ENCODE measurements around the gene DENND5B. TPM values are rescaled to one million over a fixed set of nuclear protein-coding genes. Genes with fewer than 3 reads are reported as not detected.

DENND5B gene
- polyA plus RNA-seq, 2 of the 4 experiments (the other 2 are of a cell fraction) = 15.5 to 55.2 TPM

- Histone ChIP-seq H3K9me3 (no peaks in the 10 kb centered on the region), H3K27ac (no peak overlapping the region), H3K4me1 (no peaks in the 10 kb centered on the region), H3K4me2 (no peak overlapping the region), H3K4me3 (no peak overlapping the region)
- peak in 1 of 2 experiments; percentile 45 for DNase-seq (ENCODE audit: low read depth in 1 of 2, low spot score in 1 of 2)
- POLR2A ChIA-PET = interaction anchor here (0.6 kb wide), 1 partner anchor 138 kb away, joined by 3 read pairs; no protein-coding TSS in a partner anchor
- TF ChIP-seq NFE2L2 (conservative IDR thresholded peaks at IDR 0.05; ENCODE audit: low read length) = no peak
- 0 out of 5 replicates have a peak, but pooled peaks of 1 of the 2 experiments have one; percentile 18 for TF ChIP-seq RAD21 (conservative IDR thresholded peaks at IDR 0.05 in 1 of 2, IDR thresholded peaks at IDR 0.05 in 1 of 2)
- no peak for TF ChIP-seq CTCF (IDR thresholded peaks at IDR 0.05)
- TF ChIP-seq PHF8 (IDR thresholded peaks at IDR 0.05; ENCODE audit: borderline replicate concordance, low read depth) = no peak
- TF ChIP-seq MAFK (IDR thresholded peaks at IDR 0.05; ENCODE audit: partially characterized antibody) = no peak
- WGBS (ENCODE audit: missing lambda C conversion rate) = 61% methylated on average over 5 of the region's 5 CpGs
- ATAC-seq = peak in 1 of 2 experiments; percentile 53; a peak in 3 of 6 replicates
- no peak for FAIRE-seq
- CTCF ChIA-PET = interaction anchor here (0.6 to 1.8 kb wide), 2 partner anchors 197 to 261 kb away, joined by 3 to 5 read pairs; no protein-coding TSS in a partner anchor
These were observed 9.3 kb upstream of the DENND5B start for GRCh38 chr12:31600252-31600651.

- no peak for DNase-seq (ENCODE audit: low read depth in 1 of 2, low spot score in 1 of 2)
- TF ChIP-seq MAX (IDR thresholded peaks at IDR 0.05) (no peak), TP53 (CRISPR knock-in tag; IDR thresholded peaks at IDR 0.05) (no peak), SMC3 (IDR thresholded peaks at IDR 0.05) (no peak), CTCF (IDR thresholded peaks at IDR 0.05) (no peak), CEBPB (IDR thresholded peaks at IDR 0.05) (no peak), RCOR1 (IDR thresholded peaks at IDR 0.05; ENCODE audit: low read depth, low read length) (no peak), HEYL (CRISPR knock-in tag; IDR thresholded peaks at IDR 0.05) (no peak), RFX5 (IDR thresholded peaks at IDR 0.05) (no peak), HOXB13 (CRISPR knock-in tag; IDR thresholded peaks at IDR 0.05; ENCODE audit: low read depth) (no peak), EHMT2 (IDR thresholded peaks at IDR 0.05; ENCODE audit: low read depth) (no peak)
These were observed 8.1 kb upstream of the DENND5B start for GRCh38 chr12:31599053-31599452.

GRCh38 chr12:31597066-31597465, 6.1 kb upstream of the DENND5B start:
- H3K4me2 ChIP-seq = no peak overlapping the region
- ChIA-PET CTCF (interaction anchor here (0.7 to 2.4 kb wide), 6 partner anchors 12 to 195 kb away, joined by 3 to 6 read pairs (median 3); no protein-coding TSS in a partner anchor), POLR2A (no interaction called here)
- ATAC-seq (no peak), DNase-seq (ENCODE audit: low read depth in 1 of 2, low spot score in 1 of 2) (no peak), FAIRE-seq (no peak)
- 85% methylated on average over 8 of the region's 8 CpGs for WGBS (ENCODE audit: missing lambda C conversion rate)
- H3K4me3 ChIP-seq = no peak overlapping the region
- H3K4me1 ChIP-seq = peaks cover 4% of the 10 kb centered on the region; the same call in 1 of the 3 replicates
- TF ChIP-seq HOXB5 (CRISPR knock-in tag; IDR thresholded peaks at IDR 0.05) = no peak
- TF ChIP-seq RCOR1 (IDR thresholded peaks at IDR 0.05; ENCODE audit: low read depth, low read length) = no peak
- no peak for TF ChIP-seq HEYL (CRISPR knock-in tag; IDR thresholded peaks at IDR 0.05)
- no peak overlapping the region for H3K27ac ChIP-seq
- H3K9me3 ChIP-seq = no peaks in the 10 kb centered on the region

More at GRCh38 chr12:31599053-31599452, 8.1 kb upstream of the DENND5B start:
- Histone ChIP-seq H3K27ac (no peak overlapping the region), H3K4me1 (0 out of 3 replicates have a peak, but pooled peaks cover 3% of the 10 kb centered on the region), H3K4me3 (no peak overlapping the region), H3K9me3 (no peaks in the 10 kb centered on the region), H3K4me2 (no peak overlapping the region)
- ChIA-PET CTCF (interaction anchor here (0.6 to 1.5 kb wide), 3 partner anchors 9 to 196 kb away, joined by 3 to 7 read pairs (median 5); partner anchors contain the start of gene DENND5B), POLR2A (no interaction called here)
- FAIRE-seq (no peak), ATAC-seq (no peak)
- WGBS (ENCODE audit: missing lambda C conversion rate) = 85% methylated on average over 4 of the region's 4 CpGs

Data from A549 (cell line).